Right lobe of liver (tissue), 4 donors: Measurements from ENCODE around the gene ANKLE1.

ENCODE experiments used
- POLR2A ChIP-seq: fragments of 450-650 bp; IDR thresholded peaks from one replicate; pipeline ENCODE4 v1.6.1; 2017; ENCODE audit warnings: antibody characterized with exemption, mild to moderate bottlenecking
- TF ChIP-seq, protein P1 (sequence below), 4 donors: fragments of 200-600 bp in 3 of 4; fragments of 450-650 bp in 1 of 4; IDR thresholded peaks; one replicate each; pipeline versions ENCODE4 v1.5.1 to v1.8.0; 2016 to 2022; ENCODE audit warnings: antibody characterized with exemption in 4 of 4, mild to moderate bottlenecking in 2 of 4
- donor health status: DM: no; HTN: no; CAD: no.
- donor health status: DM: no; HTN: no; CAD: no.
- donor health status: DM: no; HTN: yes; CAD: no.

DNA sequence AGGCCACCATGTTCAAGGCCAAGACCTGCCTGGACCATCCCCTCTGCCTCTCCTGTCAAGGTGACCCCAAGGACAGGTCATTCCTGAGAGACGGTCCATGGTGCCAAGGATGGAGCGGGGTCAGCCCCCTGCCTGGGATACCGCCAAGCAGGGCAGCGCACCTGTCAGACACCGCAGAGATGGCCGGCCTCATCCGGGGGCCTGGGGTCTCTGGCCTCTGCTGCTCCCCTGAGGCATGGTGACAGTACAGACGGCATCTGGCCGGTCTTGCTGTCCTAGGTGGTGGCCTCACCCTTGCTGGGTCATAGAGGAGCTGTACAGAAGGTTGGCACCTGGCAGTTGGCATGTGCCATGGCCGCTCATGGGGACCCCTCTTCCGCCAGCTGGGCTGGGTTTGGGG lies 38.7 kb downstream of the ANKLE1 start:
- no peak for TF ChIP-seq POLR2A
- TF ChIP-seq, protein P1, sequence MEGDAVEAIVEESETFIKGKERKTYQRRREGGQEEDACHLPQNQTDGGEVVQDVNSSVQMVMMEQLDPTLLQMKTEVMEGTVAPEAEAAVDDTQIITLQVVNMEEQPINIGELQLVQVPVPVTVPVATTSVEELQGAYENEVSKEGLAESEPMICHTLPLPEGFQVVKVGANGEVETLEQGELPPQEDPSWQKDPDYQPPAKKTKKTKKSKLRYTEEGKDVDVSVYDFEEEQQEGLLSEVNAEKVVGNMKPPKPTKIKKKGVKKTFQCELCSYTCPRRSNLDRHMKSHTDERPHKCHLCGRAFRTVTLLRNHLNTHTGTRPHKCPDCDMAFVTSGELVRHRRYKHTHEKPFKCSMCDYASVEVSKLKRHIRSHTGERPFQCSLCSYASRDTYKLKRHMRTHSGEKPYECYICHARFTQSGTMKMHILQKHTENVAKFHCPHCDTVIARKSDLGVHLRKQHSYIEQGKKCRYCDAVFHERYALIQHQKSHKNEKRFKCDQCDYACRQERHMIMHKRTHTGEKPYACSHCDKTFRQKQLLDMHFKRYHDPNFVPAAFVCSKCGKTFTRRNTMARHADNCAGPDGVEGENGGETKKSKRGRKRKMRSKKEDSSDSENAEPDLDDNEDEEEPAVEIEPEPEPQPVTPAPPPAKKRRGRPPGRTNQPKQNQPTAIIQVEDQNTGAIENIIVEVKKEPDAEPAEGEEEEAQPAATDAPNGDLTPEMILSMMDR (IDR thresholded peaks at IDR 0.05): no peak
